Subcutaneous abdominal adipose tissue (tissue), 5 donors: ENCODE data around the gene LRRC49.
"Not testable (repeated sequence)": the region's sequence is repeated elsewhere in the genome, so short reads cannot be mapped to it uniquely, and the experiment has no call there.

Experiments used
- H3K27ac ChIP-seq: one replicate; pipeline ENCODE4 v1.7.0; 2013; ENCODE audit warnings: low read depth, mild to moderate bottlenecking, inconsistent platforms, low read length, moderate library complexity
- H3K27me3 ChIP-seq, 5 donors: one replicate each; pipeline ENCODE4 v1.7.0; 2013; ENCODE audit warnings: low read length in 5 of 5, inconsistent platforms in 1 of 5; ENCODE audit not compliant: control insufficient read depth in 5 of 5, insufficient read depth in 4 of 5
- H3K36me3 ChIP-seq, 5 donors: one replicate each; pipeline ENCODE4 v1.7.0; 2013; ENCODE audit warnings: low read length in 5 of 5; ENCODE audit not compliant: control insufficient read depth in 5 of 5, insufficient read depth in 5 of 5
- H3K4me1 ChIP-seq, 5 donors: one replicate each; pipeline ENCODE4 v1.7.0; 2013; ENCODE audit warnings: low read length in 5 of 5, mild to moderate bottlenecking in 3 of 5, moderate library complexity in 1 of 5; ENCODE audit not compliant: control insufficient read depth in 5 of 5, insufficient read depth in 5 of 5
- H3K4me3 ChIP-seq, 5 donors: one replicate each; pipeline ENCODE4 v1.7.0; 2013; ENCODE audit warnings: low read length in 5 of 5, low read depth in 1 of 5
- H3K9ac ChIP-seq, 5 donors: one replicate each; pipeline ENCODE4 v1.7.0; 2013; ENCODE audit warnings: low read length in 5 of 5, mild to moderate bottlenecking in 4 of 5, moderate library complexity in 3 of 5
- H3K9me3 ChIP-seq, 5 donors: one replicate each; pipeline ENCODE4 v1.7.0; 2013; ENCODE audit warnings: low read length in 5 of 5; ENCODE audit not compliant: control insufficient read depth in 5 of 5
- donor health status: healthy.
- donor health status: healthy.
- donor health status: healthy.
- donor health status: healthy.
- donor health status: healthy.

Gene LRRC49

GRCh38 chr15:70964686-70965085, 72.1 kb downstream of the LRRC49 start:
- H3K27me3 ChIP-seq = no peaks in the 10 kb centered on the region
- H3K27ac ChIP-seq = no peak overlapping the region
- H3K9me3 ChIP-seq = no peaks in the 10 kb centered on the region
- H3K4me3 ChIP-seq = no peak overlapping the region
- no peak overlapping the region for H3K9ac ChIP-seq
- no peaks in the 10 kb centered on the region for H3K4me1 ChIP-seq
- no peaks in the 10 kb centered on the region for H3K36me3 ChIP-seq

- no peaks in the 10 kb centered on the region for H3K27me3 ChIP-seq
- H3K9me3 ChIP-seq = no peaks in the 10 kb centered on the region
- H3K4me3 ChIP-seq = no peak overlapping the region
- H3K9ac ChIP-seq = no peak overlapping the region
- H3K4me1 ChIP-seq = no peaks in the 10 kb centered on the region
- no peak overlapping the region for H3K27ac ChIP-seq
- H3K36me3 ChIP-seq = no peaks in the 10 kb centered on the region
These were observed 75.0 kb downstream of the LRRC49 start for GRCh38 chr15:70967646-70968045.

DNA sequence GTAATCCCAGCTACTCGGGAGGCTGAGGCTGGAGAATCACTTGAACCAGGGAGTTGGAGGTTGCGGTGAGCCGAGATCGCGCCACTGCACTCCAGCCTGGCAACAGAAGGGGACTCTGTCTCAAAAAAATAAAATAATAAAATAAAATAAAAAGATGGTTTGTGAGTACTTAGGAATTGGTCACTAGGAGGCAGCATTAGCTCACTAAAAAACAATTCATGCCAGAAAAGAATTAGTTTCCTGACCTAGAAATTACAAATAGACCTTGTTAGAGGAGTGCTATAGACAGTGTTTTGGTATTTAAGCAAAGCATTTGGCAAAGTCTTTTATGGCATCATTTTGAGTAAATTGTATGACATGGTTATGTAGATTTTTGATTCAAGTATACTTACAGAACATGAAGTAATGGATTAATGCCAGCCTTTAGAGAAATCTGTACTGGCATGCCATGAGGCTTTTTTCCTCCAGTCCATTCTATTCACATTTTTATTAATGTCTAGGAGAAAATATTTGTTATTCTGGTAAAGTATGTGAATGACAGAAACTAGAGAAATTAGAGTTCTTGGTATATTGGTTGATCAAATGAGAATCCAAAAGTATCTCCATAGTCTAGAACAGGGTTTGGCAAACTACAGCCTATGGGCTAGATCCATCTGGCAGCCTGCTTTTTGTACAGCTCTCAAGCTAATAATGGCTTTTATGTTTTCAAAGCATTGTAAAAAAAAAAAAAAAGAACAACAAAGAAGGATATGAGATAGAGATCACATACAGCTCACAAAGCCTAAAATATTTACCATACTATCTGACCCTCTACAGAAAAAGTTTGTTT, 81.6 kb downstream of the LRRC49 start:
- H3K9me3 ChIP-seq = no peaks in the 10 kb centered on the region
- H3K4me1 ChIP-seq = no peaks in the 10 kb centered on the region
- no peak overlapping the region for H3K9ac ChIP-seq
- no peaks in the 10 kb centered on the region for H3K36me3 ChIP-seq
- no peaks in the 10 kb centered on the region for H3K27me3 ChIP-seq
- no peak overlapping the region for H3K4me3 ChIP-seq
- H3K27ac ChIP-seq = no peak overlapping the region

- no peak overlapping the region for H3K9ac ChIP-seq
- H3K4me1 ChIP-seq = no peaks in the 10 kb centered on the region
- H3K36me3 ChIP-seq = no peaks in the 10 kb centered on the region
- no peak overlapping the region for H3K27ac ChIP-seq
- no peaks in the 10 kb centered on the region for H3K27me3 ChIP-seq
- no peaks in the 10 kb centered on the region for H3K9me3 ChIP-seq
- H3K4me3 ChIP-seq = no peak overlapping the region
These were observed 84.2 kb downstream of the LRRC49 start for GRCh38 chr15:70976851-70977250.

DNA sequence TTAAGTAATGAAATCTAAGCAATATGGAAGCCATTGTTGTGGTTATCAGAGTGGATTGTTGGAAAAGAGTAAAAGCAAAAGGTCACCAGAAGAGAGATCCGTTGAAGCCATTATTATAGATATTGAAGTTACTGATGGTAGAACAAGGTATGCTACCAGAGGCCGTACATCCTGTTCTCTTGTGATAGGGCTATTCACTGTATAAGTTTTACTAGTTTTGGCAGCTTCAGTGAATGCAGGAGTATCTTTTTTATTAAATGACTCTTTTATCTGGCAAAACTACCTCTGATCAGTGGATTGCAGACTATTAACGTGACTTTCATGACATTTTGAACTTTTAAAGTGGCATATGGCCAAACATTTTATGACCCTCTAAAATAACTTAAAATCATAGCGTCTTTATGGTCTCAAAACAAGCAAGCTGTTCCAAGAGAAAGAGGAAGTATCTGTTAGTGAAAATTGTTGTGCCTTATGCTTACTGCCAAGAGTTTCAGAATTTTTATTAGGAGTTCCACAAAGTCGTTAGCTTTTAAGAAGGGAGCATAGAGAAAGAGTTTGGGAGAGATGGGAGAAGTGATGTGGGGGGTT, 102.9 kb downstream of the LRRC49 start:
- Histone ChIP-seq H3K27me3 (no peaks in the 10 kb centered on the region), H3K9me3 (peaks cover 0 to 4% (median 0%) of the 10 kb centered on the region in 5 donors), H3K36me3 (no peaks in the 10 kb centered on the region), H3K9ac (no peak overlapping the region), H3K4me3 (no peak overlapping the region), H3K4me1 (no peaks in the 10 kb centered on the region), H3K27ac (no peak overlapping the region)

GRCh38 chr15:70998319-70998718, 105.7 kb downstream of the LRRC49 start:
- Histone ChIP-seq H3K4me1 (no peaks in the 10 kb centered on the region), H3K27ac (no peak overlapping the region)

GRCh38 chr15:71002316-71002715, 109.7 kb downstream of the LRRC49 start:
- Histone ChIP-seq H3K27ac (no peak overlapping the region), H3K4me1 (no peaks in the 10 kb centered on the region), H3K9ac (no peak overlapping the region), H3K9me3 (peaks cover 0 to 4% (median 0%) of the 10 kb centered on the region in 5 donors), H3K27me3 (no peaks in the 10 kb centered on the region), H3K4me3 (no peak overlapping the region), H3K36me3 (no peaks in the 10 kb centered on the region)

More at GRCh38 chr15:70998319-70998718, 105.7 kb downstream of the LRRC49 start:
- Histone ChIP-seq H3K4me3 (no peak overlapping the region), H3K27me3 (no peaks in the 10 kb centered on the region), H3K9me3 (peaks cover 0 to 4% (median 0%) of the 10 kb centered on the region in 5 donors), H3K36me3 (no peaks in the 10 kb centered on the region), H3K9ac (no peak overlapping the region)

DNA sequence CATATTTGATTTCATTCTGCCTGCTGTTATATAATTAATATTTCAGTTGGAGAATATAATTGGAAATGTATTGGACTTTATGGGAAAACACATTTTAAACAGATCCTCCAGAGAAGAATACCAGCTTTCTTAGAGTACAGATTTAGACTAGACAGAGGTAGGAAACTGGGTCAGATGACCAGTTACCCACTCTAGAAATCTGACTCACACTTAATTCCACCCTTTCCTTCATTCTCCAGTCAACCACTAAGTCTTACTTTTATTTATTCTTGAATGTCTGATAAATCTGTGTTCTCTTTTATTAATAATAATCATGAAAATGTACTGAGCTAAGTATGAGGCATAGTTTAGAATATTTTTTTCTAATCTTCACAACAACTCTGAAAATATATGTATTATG, 110.7 kb downstream of the LRRC49 start:
- no peaks in the 10 kb centered on the region for H3K36me3 ChIP-seq
- H3K9me3 ChIP-seq = peaks cover 0 to 4% (median 0%) of the 10 kb centered on the region in 5 donors
- H3K4me3 ChIP-seq = no peak overlapping the region
- H3K9ac ChIP-seq = no peak overlapping the region
- H3K27me3 ChIP-seq = no peaks in the 10 kb centered on the region
- no peaks in the 10 kb centered on the region for H3K4me1 ChIP-seq
- H3K27ac ChIP-seq = no peak overlapping the region

DNA sequence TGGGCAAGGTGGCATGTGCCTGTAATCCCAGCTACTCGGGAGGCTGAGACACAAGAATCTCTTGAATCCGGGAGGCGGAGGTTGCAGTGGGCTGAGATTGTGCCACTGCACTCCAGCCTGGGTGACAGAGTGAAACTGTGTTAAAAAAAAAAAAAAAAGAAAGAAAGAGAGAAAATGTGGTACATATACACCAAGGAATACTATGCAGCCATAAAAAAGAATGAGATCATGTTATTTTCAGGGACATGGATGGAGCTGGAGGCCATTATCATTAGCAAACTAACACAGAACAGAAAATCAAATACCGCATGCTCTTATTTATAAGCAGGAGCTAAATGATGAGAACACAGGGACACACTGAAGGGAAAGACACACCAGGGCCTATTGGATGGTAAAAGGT, 111.9 kb downstream of the LRRC49 start:
- not testable (repeated sequence) for H3K9ac ChIP-seq, H3K27ac ChIP-seq, H3K4me1 ChIP-seq, H3K36me3 ChIP-seq, H3K9me3 ChIP-seq, H3K27me3 ChIP-seq, H3K4me3 ChIP-seq

DNA sequence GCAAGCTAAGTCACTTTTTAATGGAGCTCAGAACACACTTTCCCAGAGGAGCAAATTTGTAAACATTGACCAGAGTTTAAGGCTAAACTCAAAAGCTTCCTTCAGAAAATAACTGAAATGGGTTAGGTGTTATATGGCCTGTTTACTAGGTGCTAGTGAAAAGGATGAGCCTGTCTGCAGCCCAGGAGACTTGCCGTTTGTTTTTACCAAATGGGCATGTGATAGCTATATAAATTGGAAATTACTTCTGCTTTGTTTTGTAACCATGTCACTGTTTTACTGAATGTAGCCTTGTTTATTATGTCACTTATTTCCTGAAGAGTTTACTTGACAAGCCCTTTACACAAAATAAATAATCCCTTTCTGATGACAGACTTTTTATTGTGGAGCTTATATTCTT, 113.3 kb downstream of the LRRC49 start:
- H3K4me3 ChIP-seq = no peak overlapping the region
- H3K9me3 ChIP-seq = no peaks in the 10 kb centered on the region
- no peaks in the 10 kb centered on the region for H3K36me3 ChIP-seq
- no peaks in the 10 kb centered on the region for H3K4me1 ChIP-seq
- H3K9ac ChIP-seq = no peak overlapping the region
- H3K27me3 ChIP-seq = no peaks in the 10 kb centered on the region
- no peak overlapping the region for H3K27ac ChIP-seq
